Muscle layer of duodenum (tissue), 2 donors: Measurements from ENCODE around the gene PAK5.

ENCODE experiments used
- H3K27ac ChIP-seq: one replicate; pipeline ENCODE4 v1.7.0; 2013; ENCODE audit warnings: mild to moderate bottlenecking, low read length
- H3K27me3 ChIP-seq: one replicate; pipeline ENCODE4 v1.7.0; 2013; ENCODE audit warnings: low read depth, mild to moderate bottlenecking, control low read depth, low read length
- H3K36me3 ChIP-seq, 2 donors: one replicate each; pipeline ENCODE4 v1.7.0; 2013; ENCODE audit warnings: low read length in 2 of 2, control low read depth in 1 of 2, mild to moderate bottlenecking in 1 of 2; ENCODE audit not compliant: insufficient read depth in 2 of 2, control insufficient read depth in 1 of 2
- H3K4me1 ChIP-seq, 2 donors: one replicate each; pipeline ENCODE4 v1.7.0; 2013; ENCODE audit warnings: low read length in 2 of 2, mild to moderate bottlenecking in 2 of 2, control low read depth in 1 of 2, moderate library complexity in 1 of 2; ENCODE audit not compliant: insufficient read depth in 2 of 2, control insufficient read depth in 1 of 2
- H3K4me3 ChIP-seq, 2 donors: one replicate each; pipeline ENCODE4 v1.7.0; 2013; ENCODE audit warnings: low read length in 2 of 2, low read depth in 1 of 2, mild to moderate bottlenecking in 1 of 2
- H3K9me3 ChIP-seq, 2 donors: one replicate each; pipeline ENCODE4 v1.7.0; 2013; ENCODE audit warnings: low read length in 2 of 2, control low read depth in 1 of 2, mild to moderate bottlenecking in 1 of 2; ENCODE audit not compliant: control insufficient read depth in 1 of 2
- donor health status: healthy.

PAK5 gene

GRCh38 chr20:9835302-9835701 is 3.6 kb downstream of the PAK5 start:
- no peak overlapping the region for H3K27ac ChIP-seq
- H3K4me1 ChIP-seq, result peaks cover 0 to 9% of the 10 kb centered on the region in 2 donors
- H3K27me3 ChIP-seq, result peaks cover 16% of the 10 kb centered on the region
- no peaks in the 10 kb centered on the region for H3K36me3 ChIP-seq
- H3K9me3 ChIP-seq, result no peaks in the 10 kb centered on the region
- no peak overlapping the region for H3K4me3 ChIP-seq

- H3K4me3 ChIP-seq, result no peak overlapping the region
These were observed 7.8 kb downstream of the PAK5 start for GRCh38 chr20:9831032-9831431.

GRCh38 chr20:9829835-9830234 is 9.0 kb downstream of the PAK5 start:
- no peaks in the 10 kb centered on the region for H3K4me1 ChIP-seq
- no peaks in the 10 kb centered on the region for H3K27me3 ChIP-seq
- H3K27ac ChIP-seq, result no peak overlapping the region
- no peaks in the 10 kb centered on the region for H3K36me3 ChIP-seq
- H3K9me3 ChIP-seq, result no peaks in the 10 kb centered on the region
- H3K4me3 ChIP-seq, result no peak overlapping the region

More at GRCh38 chr20:9831032-9831431, 7.8 kb downstream of the PAK5 start:
- Histone ChIP-seq H3K27ac (no peak overlapping the region), H3K27me3 (no peaks in the 10 kb centered on the region), H3K9me3 (no peaks in the 10 kb centered on the region), H3K4me1 (no peaks in the 10 kb centered on the region), H3K36me3 (no peaks in the 10 kb centered on the region)

- H3K4me1 ChIP-seq, result no peaks in the 10 kb centered on the region
- H3K27me3 ChIP-seq, result no peaks in the 10 kb centered on the region
- no peak overlapping the region for H3K4me3 ChIP-seq
- no peaks in the 10 kb centered on the region for H3K36me3 ChIP-seq
- H3K27ac ChIP-seq, result no peak overlapping the region
- H3K9me3 ChIP-seq, result no peaks in the 10 kb centered on the region
These were observed 21.2 kb downstream of the PAK5 start for GRCh38 chr20:9817654-9818053.

GRCh38 chr20:9815632-9816031 is 23.2 kb downstream of the PAK5 start:
- Histone ChIP-seq H3K36me3 (no peaks in the 10 kb centered on the region), H3K4me1 (no peaks in the 10 kb centered on the region), H3K4me3 (no peak overlapping the region), H3K27ac (no peak overlapping the region), H3K27me3 (no peaks in the 10 kb centered on the region), H3K9me3 (no peaks in the 10 kb centered on the region)

GRCh38 chr20:9810738-9811137 is 28.1 kb downstream of the PAK5 start:
- Histone ChIP-seq H3K27ac (no peak overlapping the region), H3K4me1 (no peaks in the 10 kb centered on the region), H3K9me3 (no peaks in the 10 kb centered on the region), H3K4me3 (no peak overlapping the region), H3K36me3 (no peaks in the 10 kb centered on the region), H3K27me3 (no peaks in the 10 kb centered on the region)

- no peak overlapping the region for H3K4me3 ChIP-seq
- H3K27ac ChIP-seq, result no peak overlapping the region
- H3K9me3 ChIP-seq, result no peaks in the 10 kb centered on the region
- H3K36me3 ChIP-seq, result no peaks in the 10 kb centered on the region
- H3K4me1 ChIP-seq, result no peaks in the 10 kb centered on the region
- no peaks in the 10 kb centered on the region for H3K27me3 ChIP-seq
These were observed 29.6 kb downstream of the PAK5 start for GRCh38 chr20:9809271-9809670.

GRCh38 chr20:9808166-9808565 is 30.7 kb downstream of the PAK5 start:
- H3K36me3 ChIP-seq, result no peaks in the 10 kb centered on the region
- H3K4me3 ChIP-seq, result no peak overlapping the region
- no peak overlapping the region for H3K27ac ChIP-seq
- H3K9me3 ChIP-seq, result no peaks in the 10 kb centered on the region
- no peaks in the 10 kb centered on the region for H3K4me1 ChIP-seq
- H3K27me3 ChIP-seq, result no peaks in the 10 kb centered on the region

- H3K9me3 ChIP-seq, result no peaks in the 10 kb centered on the region
- H3K36me3 ChIP-seq, result no peaks in the 10 kb centered on the region
- no peak overlapping the region for H3K4me3 ChIP-seq
These were observed 31.7 kb downstream of the PAK5 start for GRCh38 chr20:9807136-9807535.

GRCh38 chr20:9800421-9800820 is 38.5 kb downstream of the PAK5 start:
- no peaks in the 10 kb centered on the region for H3K27me3 ChIP-seq
- no peak overlapping the region for H3K27ac ChIP-seq
- no peak overlapping the region for H3K4me3 ChIP-seq
- no peaks in the 10 kb centered on the region for H3K9me3 ChIP-seq
- H3K36me3 ChIP-seq, result no peaks in the 10 kb centered on the region
- no peaks in the 10 kb centered on the region for H3K4me1 ChIP-seq

More at GRCh38 chr20:9807136-9807535, 31.7 kb downstream of the PAK5 start:
- Histone ChIP-seq H3K4me1 (no peaks in the 10 kb centered on the region), H3K27me3 (no peaks in the 10 kb centered on the region), H3K27ac (no peak overlapping the region)

GRCh38 chr20:9794831-9795230 is 44.0 kb downstream of the PAK5 start:
- H3K4me1 ChIP-seq, result no peaks in the 10 kb centered on the region
- no peak overlapping the region for H3K4me3 ChIP-seq
- H3K27ac ChIP-seq, result no peak overlapping the region
- no peaks in the 10 kb centered on the region for H3K9me3 ChIP-seq
- H3K27me3 ChIP-seq, result no peaks in the 10 kb centered on the region
- no peaks in the 10 kb centered on the region for H3K36me3 ChIP-seq

GRCh38 chr20:9792674-9793073 is 46.2 kb downstream of the PAK5 start:
- Histone ChIP-seq H3K9me3 (no peaks in the 10 kb centered on the region), H3K4me3 (no peak overlapping the region), H3K36me3 (no peaks in the 10 kb centered on the region), H3K4me1 (no peaks in the 10 kb centered on the region), H3K27me3 (no peaks in the 10 kb centered on the region), H3K27ac (no peak overlapping the region)
